Motor neuron (in vitro differentiated cells): ENCODE data around the gene NR4A2. TPM values are rescaled to one million over a fixed set of nuclear protein-coding genes. Genes with fewer than 3 reads are reported as not detected.
A peak's percentile ranks its signal among the peaks of the same experiment; 100 is the strongest.

Experiments
- ATAC-seq, 8 experiments: fragments of 200-7000 bp; cut with Tn5 transposase; replicated peaks in 6 of 8; 2 replicates each; pipeline ENCODE4 v1.8.0; 2021; ENCODE audit warnings: mild to moderate bottlenecking in 8 of 8, moderate library complexity in 8 of 8
- H3K27ac ChIP-seq, 2 donors: fragments of 250-450 bp; sonication (Bioruptor Pico); 2 replicates each; pipeline ENCODE4 v1.9.0; 2021; ENCODE audit warnings: antibody characterized with exemption in 2 of 2, mild to moderate bottlenecking in 2 of 2, moderate library complexity in 1 of 2
- H3K4me1 ChIP-seq, 2 donors: fragments of 250-450 bp; sonication (Bioruptor Pico); replicated peaks in 1 of 2; 2 replicates each; pipeline ENCODE4 v1.6.1; 2021; ENCODE audit warnings: antibody characterized with exemption in 2 of 2, mild to moderate bottlenecking in 2 of 2, moderate library complexity in 1 of 2
- H3K4me3 ChIP-seq, 5 donors: fragments of 250-450 bp; sonication (Bioruptor Pico); 2 replicates each; pipeline ENCODE4 v1.9.0; 2021; ENCODE audit warnings: antibody characterized with exemption in 5 of 5, mild to moderate bottlenecking in 5 of 5, moderate library complexity in 4 of 5
- WGBS, 10 experiments: fragments of 450-650 bp; shearing (Covaris generic); methylation state at CpG; one replicate each; pipeline ENCODE4 v1.0.0; 2022; 5-methylcytosine and 5-hydroxymethylcytosine counted together
- in situ Hi-C, 9 experiments: fragments of 400-800 bp; cut with MboI; loops; one replicate each; pipeline ENCODE4 v1.15.0; 2021; ENCODE audit warnings: low sequenced_read_pairs in 9 of 9, low pct_unique_long_range_greater_than_20kb in 2 of 9; ENCODE audit not compliant: unreplicated experiment in 9 of 9
- total RNA-seq, 8 experiments: library from RNA; unstranded; fragments of 300-600 nt; gene quantifications; 2 replicates each; pipeline versions ENCODE4 v1.2.3 to v1.2.4, GENCODE V29; 2022

Gene NR4A2
- total RNA-seq, 8 experiments from 2014 or later: 0.09 to 4.3 (median 0.91) TPM

GRCh38 chr2:156346731-156347130 lies 14.2 kb upstream of the NR4A2 start:
- Histone ChIP-seq H3K4me1 (peaks cover 0 to 3% of the 10 kb centered on the region in 2 donors), H3K4me3 (no peak overlapping the region), H3K27ac (no peak overlapping the region)
- no peak for ATAC-seq
- WGBS, 10 experiments: 71 to 97% (median 86%) methylated on average over 1 to 4 of the region's 4 CpGs; no CpG with 5 or more reads in 1 of the 10 experiments
- in situ Hi-C loops: loop anchor here in 4 of 9 experiments (25.0 kb wide), 3 partner anchors 241 to 959 kb away; no protein-coding TSS in a partner anchor

- 87 to 100% (median 92%) methylated on average over 1 to 3 of the region's 3 CpGs; no CpG with 5 or more reads in 2 of the 10 experiments for WGBS, 10 experiments
- no peak overlapping the region for H3K4me3 ChIP-seq
- no peak overlapping the region for H3K27ac ChIP-seq
- peaks cover 0 to 3% of the 10 kb centered on the region in 2 donors for H3K4me1 ChIP-seq
- in situ Hi-C loops: loop anchor here in 4 of 9 experiments (25.0 kb wide), 3 partner anchors 242 to 958 kb away; no protein-coding TSS in a partner anchor
- ATAC-seq: no peak
These were observed 13.1 kb upstream of the NR4A2 start for GRCh38 chr2:156345582-156345981.

- H3K4me3 ChIP-seq: no peak overlapping the region
- ATAC-seq: no peak
- in situ Hi-C loops: loop anchor here in 4 of 9 experiments (25.0 kb wide), 3 partner anchors 243 to 957 kb away; no protein-coding TSS in a partner anchor
- H3K27ac ChIP-seq: no peak overlapping the region
- peaks cover 0 to 3% of the 10 kb centered on the region in 2 donors for H3K4me1 ChIP-seq
- 6 to 83% (median 67%) methylated on average over 2 of the region's 2 CpGs; no CpG with 5 or more reads in 2 of the 10 experiments for WGBS, 10 experiments
These were observed 11.4 kb upstream of the NR4A2 start for GRCh38 chr2:156343940-156344301.

- H3K4me1 ChIP-seq: peaks cover 0 to 3% of the 10 kb centered on the region in 2 donors
- in situ Hi-C loops: loop anchor here in 4 of 9 experiments (25.0 kb wide), 3 partner anchors 244 to 956 kb away; no protein-coding TSS in a partner anchor
- no peak overlapping the region for H3K27ac ChIP-seq
These were observed 10.8 kb upstream of the NR4A2 start for GRCh38 chr2:156343096-156343939.

GRCh38 chr2:156342254-156343095 lies 10.0 kb upstream of the NR4A2 start:
- ATAC-seq: peak; percentile 70 to 93 (median 88)
- Histone ChIP-seq H3K4me1 (peaks cover 0 to 3% of the 10 kb centered on the region in 2 donors), H3K4me3 (peak overlapping the region; percentile 59 to 93 (median 80)), H3K27ac (peak overlapping the region; percentile 17 to 77)
- WGBS, 10 experiments: 0 to 4% (median 0%) methylated on average over 1 to 6 of the region's 86 CpGs; no CpG with 5 or more reads in 4 of the 10 experiments
- in situ Hi-C loops: loop anchor here in 4 of 9 experiments (25.0 kb wide), 3 partner anchors 245 to 955 kb away; no protein-coding TSS in a partner anchor

More at GRCh38 chr2:156343096-156343939, 10.8 kb upstream of the NR4A2 start:
- WGBS, 10 experiments: 30 to 100% (median 51%) methylated on average over 1 to 6 of the region's 6 CpGs; no CpG with 5 or more reads in 2 of the 10 experiments
- peak overlapping the region; percentile 59 to 93 (median 80) for H3K4me3 ChIP-seq
- ATAC-seq: peak in 1 of 8 experiments; percentile 1

GRCh38 chr2:156341452-156342253 lies 9.1 kb upstream of the NR4A2 start:
- in situ Hi-C loops: loop anchor here in 4 of 9 experiments (25.0 kb wide), 3 partner anchors 246 to 954 kb away; no protein-coding TSS in a partner anchor
- ATAC-seq: peak; percentile 63 to 82 (median 70)
- Histone ChIP-seq H3K4me3 (peak overlapping the region; percentile 59 to 93 (median 80)), H3K4me1 (peaks cover 0 to 3% of the 10 kb centered on the region in 2 donors), H3K27ac (peak overlapping the region; percentile 9 to 77)
- WGBS, 10 experiments: 0% methylated on average over 2 to 7 of the region's 62 CpGs; no CpG with 5 or more reads in 7 of the 10 experiments

GRCh38 chr2:156340804-156341451 lies 8.4 kb upstream of the NR4A2 start:
- H3K27ac ChIP-seq: no peak overlapping the region
- H3K4me3 ChIP-seq: peak overlapping the region; percentile 59 to 93 (median 80)
- in situ Hi-C loops: loop anchor here in 4 of 9 experiments (25.0 kb wide), 3 partner anchors 246 to 954 kb away; no protein-coding TSS in a partner anchor
- peaks cover 0 to 3% of the 10 kb centered on the region in 2 donors for H3K4me1 ChIP-seq
- 2 to 60% (median 14%) methylated on average over 1 to 14 of the region's 15 CpGs for WGBS, 10 experiments
- peak in 3 of 8 experiments; percentile 1 to 3 (median 2) for ATAC-seq

- in situ Hi-C loops: loop anchor here in 4 of 9 experiments (25.0 kb wide), 3 partner anchors 247 to 953 kb away; no protein-coding TSS in a partner anchor
- Histone ChIP-seq H3K27ac (no peak overlapping the region), H3K4me3 (no peak overlapping the region), H3K4me1 (peaks cover 0 to 3% of the 10 kb centered on the region in 2 donors)
- 60 to 100% (median 80%) methylated on average over 1 of the region's 1 CpG; no CpG with 5 or more reads in 3 of the 10 experiments for WGBS, 10 experiments
- no peak for ATAC-seq
These were observed 7.9 kb upstream of the NR4A2 start for GRCh38 chr2:156340377-156340776.

GRCh38 chr2:156339865-156340264 lies 7.3 kb upstream of the NR4A2 start:
- H3K27ac ChIP-seq: no peak overlapping the region

GRCh38 chr2:156339110-156339847 lies 6.8 kb upstream of the NR4A2 start:
- H3K4me1 ChIP-seq: peaks cover 0 to 3% of the 10 kb centered on the region in 2 donors
- no peak overlapping the region for H3K4me3 ChIP-seq
- no peak for ATAC-seq
- 55 to 90% (median 79%) methylated on average over 1 to 5 of the region's 5 CpGs; no CpG with 5 or more reads in 1 of the 10 experiments for WGBS, 10 experiments
- in situ Hi-C loops: loop anchor here in 4 of 9 experiments (25.0 kb wide), 3 partner anchors 248 to 952 kb away; no protein-coding TSS in a partner anchor
- no peak overlapping the region for H3K27ac ChIP-seq

More at GRCh38 chr2:156339865-156340264, 7.3 kb upstream of the NR4A2 start:
- in situ Hi-C loops: loop anchor here in 4 of 9 experiments (25.0 kb wide), 3 partner anchors 247 to 953 kb away; no protein-coding TSS in a partner anchor
- H3K4me1 ChIP-seq: peaks cover 0 to 3% of the 10 kb centered on the region in 2 donors
- ATAC-seq: no peak
- WGBS, 10 experiments: 38 to 100% (median 87%) methylated on average over 1 to 3 of the region's 3 CpGs
- no peak overlapping the region for H3K4me3 ChIP-seq
